Ovary (tissue), 9 donors: ENCODE measurements around the gene SBF2. TPM values are rescaled to one million over a fixed set of nuclear protein-coding genes. Genes with fewer than 3 reads are reported as not detected.

Experiments used
- DNase-seq, 5 donors: peaks; one replicate each; pipeline ENCODE4 v3.0.0-alpha.2; 2019 to 2020
- H3K27ac ChIP-seq, 2 donors: fragments of 200-600 bp; one replicate each; pipeline versions ENCODE4 v1.5.1 to v1.8.0; 2019 to 2022
- H3K27me3 ChIP-seq: fragments of 200-600 bp; one replicate; pipeline ENCODE4 v1.8.0; 2022
- H3K36me3 ChIP-seq: fragments of 200-600 bp; sonication (generic); one replicate; pipeline ENCODE4 v1.5.1; 2019
- H3K4me1 ChIP-seq: one replicate; pipeline ENCODE4 v1.8.1; 2013; ENCODE audit warnings: mild to moderate bottlenecking, moderate library complexity; ENCODE audit not compliant: insufficient read depth
- H3K4me3 ChIP-seq: fragments of 200-600 bp; sonication (generic); one replicate; pipeline ENCODE4 v1.5.1; 2017
- H3K9me3 ChIP-seq, 2 donors: fragments of 200-600 bp in 1 of 2; sonication (generic) in 1 of 2; one replicate each; pipeline versions ENCODE4 v1.5.1 to v1.8.1; 2013 to 2019; ENCODE audit warnings: mild to moderate bottlenecking in 1 of 2, moderate library complexity in 1 of 2
- CTCF ChIP-seq, 3 donors: fragments of 450-650 bp in 2 of 3; fragments of 200-600 bp in 1 of 3; IDR thresholded peaks; one replicate each; pipeline versions ENCODE4 v1.5.1 to v1.8.0; 2016 to 2022; ENCODE audit warnings: antibody characterized with exemption in 3 of 3, mild to moderate bottlenecking in 1 of 3
- EP300 ChIP-seq: sonication (generic); formaldehyde crosslinking; IDR thresholded peaks from one replicate; pipeline ENCODE4 v1.6.1; 2017; ENCODE audit warnings: antibody characterized with exemption
- POLR2A ChIP-seq: fragments of 450-650 bp; IDR thresholded peaks from one replicate; pipeline ENCODE4 v1.6.1; 2017; ENCODE audit warnings: antibody characterized with exemption, mild to moderate bottlenecking, moderate library complexity
- WGBS, 3 donors: extraction: QIAGEN DNeasy Blood & Tissue Kit in 1 of 3; methylation state at CpG; one replicate each; pipeline versions ENCODE4 v1.1.5 to v1.1.7; 2013 to 2017; 5-methylcytosine and 5-hydroxymethylcytosine counted together
- intact Hi-C, 4 donors: fragments of 100-400 bp; cut with DNase I; formaldehyde crosslinking; loops; one replicate each; pipeline versions ENCODE4 v1.11.0 to v1.15.1; 2022 to 2023
- polyA plus RNA-seq, 2 donors: library from polyadenylated mRNA; stranded (reverse); fragments of 200-250 nt in 1 of 2; fragments of 350-450 nt in 1 of 2; fragmentation: Illumina TruSeq in 1 of 2; extraction: RNeasy Lipid Tissue Mini Kit (QIAGEN cat#74804) in 1 of 2; gene quantifications; one replicate each; pipeline ENCODE4 v1.2.3, GENCODE V29; 2013 to 2014
- total RNA-seq, 7 donors: library from RNA; depleted of rRNA in 2 of 7; stranded (reverse); fragments of >200 nt in 2 of 7; fragmentation: NEBNext Ultra II Directional in 3 of 7; extraction: Animal tissue kit (Norgen Biotek cat#: 25700) in 3 of 7; gene quantifications; one replicate each; pipeline versions ENCODE4 v1.1.0 to v1.2.4, GENCODE V29; 2016 to 2023
- donor health status: DM: no; HTN: no; CAD: no; lungs with moderate emphysema.
- donor health status: DM: no; HTN: no; CAD: no.
- donor health status: Bipolar disorder and iron deficiency.
- donor health status: DM: yes; HTN: yes; CAD: no.
- donor health status: DM: no; HTN: no; CAD: no.
- donor health status: DM: yes; HTN: yes; CAD: no.

Gene SBF2
- total and polyA plus RNA-seq, 9 donors, result 27.4 to 77.5 (median 50.8) TPM

GRCh38 chr11:10012068-10012467, 282.0 kb downstream of the SBF2 start:
- H3K36me3 ChIP-seq, result no peaks in the 10 kb centered on the region
- no peak overlapping the region for H3K4me3 ChIP-seq
- TF ChIP-seq EP300 (no peak), CTCF (IDR thresholded peaks at IDR 0.05) (no peak), POLR2A (no peak)
- no peak for DNase-seq
- no peak overlapping the region for H3K27ac ChIP-seq
- no peaks in the 10 kb centered on the region for H3K4me1 ChIP-seq
- 95 to 97% (median 96%) methylated on average over 3 of the region's 3 CpGs for WGBS, 3 donors
- intact Hi-C loops, result no loop called here
- H3K27me3 ChIP-seq, result no peaks in the 10 kb centered on the region
- no peaks in the 10 kb centered on the region for H3K9me3 ChIP-seq

GRCh38 chr11:10005955-10006525, 288.0 kb downstream of the SBF2 start:
- no peak for TF ChIP-seq CTCF (IDR thresholded peaks at IDR 0.05)
- TF ChIP-seq POLR2A, result no peak
- no peak for TF ChIP-seq EP300
- Histone ChIP-seq H3K27ac (no peak overlapping the region), H3K9me3 (no peaks in the 10 kb centered on the region), H3K4me1 (no peaks in the 10 kb centered on the region), H3K4me3 (no peak overlapping the region), H3K27me3 (peaks cover 5% of the 10 kb centered on the region), H3K36me3 (no peaks in the 10 kb centered on the region)
- intact Hi-C loops, result no loop called here
- no peak for DNase-seq
- WGBS, 3 donors, result 81 to 87% (median 84%) methylated on average over 5 of the region's 5 CpGs

GRCh38 chr11:10004526-10005113, 289.4 kb downstream of the SBF2 start:
- H3K27ac ChIP-seq, result no peak overlapping the region
- no peaks in the 10 kb centered on the region for H3K4me1 ChIP-seq
- no peak for TF ChIP-seq EP300
- no peak for TF ChIP-seq POLR2A
- TF ChIP-seq CTCF (IDR thresholded peaks at IDR 0.05), result no peak
- no peaks in the 10 kb centered on the region for H3K9me3 ChIP-seq
- DNase-seq, result no peak
- peaks cover 5% of the 10 kb centered on the region for H3K27me3 ChIP-seq
- intact Hi-C loops, result no loop called here
- no peak overlapping the region for H3K4me3 ChIP-seq
- WGBS, 3 donors, result 100% methylated on average over 1 of the region's 1 CpG
- H3K36me3 ChIP-seq, result no peaks in the 10 kb centered on the region

- H3K9me3 ChIP-seq, result no peaks in the 10 kb centered on the region
- H3K27me3 ChIP-seq, result peaks cover 5% of the 10 kb centered on the region
- WGBS, 3 donors, result 53 to 84% (median 72%) methylated on average over 1 of the region's 1 CpG
- no peaks in the 10 kb centered on the region for H3K4me1 ChIP-seq
- H3K4me3 ChIP-seq, result no peak overlapping the region
- no peaks in the 10 kb centered on the region for H3K36me3 ChIP-seq
- H3K27ac ChIP-seq, result no peak overlapping the region
- intact Hi-C loops, result no loop called here
- no peak for TF ChIP-seq POLR2A
- no peak for TF ChIP-seq CTCF (IDR thresholded peaks at IDR 0.05)
- no peak for TF ChIP-seq EP300
- DNase-seq, result no peak
Observed at GRCh38 chr11:10002221-10002620, 291.8 kb downstream of the SBF2 start.
